Gastroesophageal sphincter (tissue), 3 donors: ENCODE results near the gene CES1.

Experiments
- CTCF ChIP-seq, 4 experiments: fragments of 200-600 bp in 2 of 4; fragments of 450-650 bp in 2 of 4; sonication (generic) in 1 of 4; IDR thresholded peaks; one replicate each; pipeline ENCODE4 v1.5.1; 2017 to 2019; ENCODE audit warnings: antibody characterized with exemption in 4 of 4, mild to moderate bottlenecking in 2 of 4, moderate library complexity in 2 of 4
- EP300 ChIP-seq: sonication (generic); formaldehyde crosslinking; IDR thresholded peaks from one replicate; pipeline ENCODE4 v1.6.1; 2017; ENCODE audit warnings: antibody characterized with exemption, mild to moderate bottlenecking
- POLR2A ChIP-seq, 2 donors: fragments of 450-650 bp; IDR thresholded peaks; one replicate each; pipeline ENCODE4 v1.6.1; 2017; ENCODE audit warnings: antibody characterized with exemption in 2 of 2, mild to moderate bottlenecking in 2 of 2, moderate library complexity in 1 of 2
- POLR2AphosphoS5 ChIP-seq: sonication (generic); formaldehyde crosslinking; IDR thresholded peaks from one replicate; pipeline ENCODE4 v1.6.1; 2017; ENCODE audit warnings: antibody characterized with exemption

- TF ChIP-seq CTCF (IDR thresholded peaks at IDR 0.05) (no peak), POLR2A (IDR thresholded peaks at IDR 0.05) (no peak), POLR2AphosphoS5 (no peak), EP300 (no peak)
Observed at GRCh38 chr16:55834049-55834448, 1.2 kb upstream of the CES1 start.
